PC-9 (cell line): ENCODE measurements around the gene ZSCAN5B.

ENCODE experiments used
- CTCF ChIP-seq: fragments of 200-600 bp; sonication (generic); conservative IDR thresholded peaks from 2 replicates; pipeline ENCODE4 v1.6.1; 2017; ENCODE audit warnings: mixed run types, antibody characterized with exemption, mild to moderate bottlenecking, moderate library complexity
- EZH2 ChIP-seq: fragments of 200-600 bp; sonication (generic); IDR thresholded peaks from 2 replicates; pipeline ENCODE4 v1.8.0; 2017; ENCODE audit warnings: antibody characterized with exemption, low read depth

- TF ChIP-seq CTCF, result no peak
- no peak for TF ChIP-seq EZH2
Measured at GRCh38 chr19:56145698-56146097, 51.9 kb downstream of the ZSCAN5B start.
